LNCAP (cell line): ENCODE measurements around the gene SPDYE4.
A peak's percentile ranks its signal among the peaks of the same experiment; 100 is the strongest.

Source experiments
- CTCF ChIP-seq: fragments of 450-650 bp; IDR thresholded peaks from 2 replicates; pipeline ENCODE4 v1.5.1; 2017; ENCODE audit warnings: mild to moderate bottlenecking

Gene SPDYE4

GRCh38 chr17:8776881-8777280, 18.5 kb upstream of the SPDYE4 start:
- TF ChIP-seq CTCF = no peak

DNA sequence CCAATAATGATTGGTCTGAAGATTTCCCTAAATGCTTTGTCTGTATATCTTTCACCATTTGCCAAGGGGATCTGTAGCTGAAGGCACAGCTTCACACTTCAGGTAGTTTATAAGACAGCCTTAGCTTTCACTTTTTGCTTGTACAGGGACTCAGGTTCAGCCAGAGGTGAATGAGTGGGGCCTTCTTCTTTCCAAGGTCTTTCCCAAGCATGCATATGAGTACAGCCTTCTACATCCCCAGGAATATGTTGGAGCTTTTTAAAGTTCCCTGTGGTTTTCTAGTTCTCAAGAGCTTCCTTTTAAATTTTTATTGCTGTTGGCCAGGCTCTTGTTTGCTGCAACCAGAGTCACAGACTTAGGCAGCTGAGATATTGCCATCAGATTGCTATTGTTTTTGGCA, 17.9 kb upstream of the SPDYE4 start:
- no peak for TF ChIP-seq CTCF

DNA sequence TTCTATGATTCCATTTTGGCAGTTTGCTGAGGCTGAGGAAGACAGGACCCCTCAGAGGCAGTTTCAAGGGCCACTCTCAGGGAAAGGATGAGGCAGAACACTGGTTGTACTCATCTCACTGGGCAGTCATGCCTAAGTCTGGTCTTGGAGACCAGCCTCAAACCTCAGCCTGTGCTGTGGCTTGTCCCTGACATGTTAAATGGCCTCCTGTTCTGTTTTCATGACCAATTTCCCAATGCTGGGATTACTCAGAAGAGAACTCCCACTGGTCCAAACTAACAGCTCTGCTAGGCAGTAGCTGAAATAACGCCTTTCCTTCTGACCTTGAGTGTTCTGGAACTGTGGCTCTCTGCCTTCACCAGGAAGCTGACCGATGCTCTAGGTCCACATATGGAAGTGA, 8.4 kb upstream of the SPDYE4 start:
- no peak for TF ChIP-seq CTCF

DNA sequence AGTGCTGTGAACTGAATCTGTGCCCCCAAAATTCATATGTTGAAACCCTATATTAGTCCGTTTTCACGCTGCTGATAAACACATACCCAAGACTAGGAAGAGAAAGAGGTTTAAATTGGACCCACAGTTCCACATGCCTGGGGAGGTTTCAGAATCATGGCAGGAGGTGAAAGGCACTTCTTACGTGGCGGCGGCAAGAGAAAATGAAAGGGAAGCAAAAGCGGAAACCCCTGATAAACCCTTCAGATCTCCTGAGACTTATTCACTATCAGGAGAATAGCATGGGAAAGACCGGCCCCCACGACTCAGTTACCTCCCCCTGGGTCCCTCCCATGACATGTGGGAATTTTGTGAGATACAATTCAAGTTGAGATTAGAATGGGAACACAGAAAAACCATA, 3.7 kb upstream of the SPDYE4 start:
- TF ChIP-seq CTCF = no peak

- no peak for TF ChIP-seq CTCF
Measured at GRCh38 chr17:8757189-8757588, 1.2 kb downstream of the SPDYE4 start.

DNA sequence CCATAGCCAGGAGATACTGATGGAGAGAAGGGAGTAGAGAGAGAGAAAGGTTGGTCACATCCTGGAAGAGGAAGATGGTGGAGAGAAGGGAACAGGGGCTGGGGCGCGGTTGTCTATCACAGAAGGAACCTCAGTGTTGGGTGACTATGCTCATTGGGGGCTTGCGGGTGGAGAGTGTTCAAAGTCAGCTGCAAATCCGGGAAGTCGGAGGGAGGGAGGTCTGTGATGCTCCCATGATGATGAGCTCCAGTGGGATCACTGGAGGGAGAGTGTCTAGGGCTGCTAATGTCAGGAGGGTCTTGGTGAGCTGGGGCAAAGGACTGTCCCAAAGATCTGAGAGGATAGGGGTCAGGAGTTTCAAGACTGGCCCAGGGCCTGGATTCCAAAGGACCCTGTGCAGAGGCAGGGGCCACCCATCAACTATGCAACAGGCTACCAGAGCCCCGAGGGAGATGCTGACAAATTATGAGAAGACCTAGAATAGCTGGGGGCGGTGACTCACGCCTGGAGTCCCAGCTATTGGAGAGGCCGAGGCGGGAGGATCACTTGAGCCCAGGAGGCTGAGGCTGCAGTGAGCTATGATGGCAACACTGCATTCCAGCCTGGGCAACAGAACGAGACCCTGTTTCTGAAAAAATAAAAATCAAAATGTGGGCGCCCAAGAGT, 2.6 kb downstream of the SPDYE4 start:
- no peak for TF ChIP-seq CTCF

DNA sequence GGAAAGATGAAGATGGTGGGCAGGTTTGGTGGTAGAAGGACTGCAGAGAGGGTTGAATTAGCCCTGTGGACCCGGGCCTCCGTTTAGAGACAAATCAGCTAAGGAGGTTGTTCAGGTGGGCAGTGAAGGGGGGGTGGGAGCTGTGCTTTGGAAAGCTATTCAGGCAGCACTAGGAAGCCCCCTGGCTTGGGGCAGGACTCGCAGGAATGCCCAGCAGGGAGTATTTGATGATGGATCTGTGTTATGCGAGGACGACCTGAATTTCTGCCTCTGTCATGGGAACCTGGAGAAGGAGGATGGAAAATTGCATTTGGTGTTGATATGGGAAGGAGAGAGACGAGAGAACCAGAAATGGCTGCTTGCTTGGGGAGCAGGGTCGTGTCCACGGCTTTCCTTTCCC, 3.5 kb downstream of the SPDYE4 start:
- no peak for TF ChIP-seq CTCF

GRCh38 chr17:8753976-8754440, 4.3 kb downstream of the SPDYE4 start:
- TF ChIP-seq CTCF = peak; percentile 76
